HG02938 (cell line): ENCODE data around the gene BRD3OS.

Source experiments
- ATAC-seq: cut with Tn5 transposase; IDR thresholded peaks from one replicate; pipeline ENCODE4 v1.9.1; 2021; ENCODE audit warnings: mild to moderate bottlenecking, moderate library complexity; ENCODE audit not compliant: unreplicated experiment

The BRD3OS gene

DNA sequence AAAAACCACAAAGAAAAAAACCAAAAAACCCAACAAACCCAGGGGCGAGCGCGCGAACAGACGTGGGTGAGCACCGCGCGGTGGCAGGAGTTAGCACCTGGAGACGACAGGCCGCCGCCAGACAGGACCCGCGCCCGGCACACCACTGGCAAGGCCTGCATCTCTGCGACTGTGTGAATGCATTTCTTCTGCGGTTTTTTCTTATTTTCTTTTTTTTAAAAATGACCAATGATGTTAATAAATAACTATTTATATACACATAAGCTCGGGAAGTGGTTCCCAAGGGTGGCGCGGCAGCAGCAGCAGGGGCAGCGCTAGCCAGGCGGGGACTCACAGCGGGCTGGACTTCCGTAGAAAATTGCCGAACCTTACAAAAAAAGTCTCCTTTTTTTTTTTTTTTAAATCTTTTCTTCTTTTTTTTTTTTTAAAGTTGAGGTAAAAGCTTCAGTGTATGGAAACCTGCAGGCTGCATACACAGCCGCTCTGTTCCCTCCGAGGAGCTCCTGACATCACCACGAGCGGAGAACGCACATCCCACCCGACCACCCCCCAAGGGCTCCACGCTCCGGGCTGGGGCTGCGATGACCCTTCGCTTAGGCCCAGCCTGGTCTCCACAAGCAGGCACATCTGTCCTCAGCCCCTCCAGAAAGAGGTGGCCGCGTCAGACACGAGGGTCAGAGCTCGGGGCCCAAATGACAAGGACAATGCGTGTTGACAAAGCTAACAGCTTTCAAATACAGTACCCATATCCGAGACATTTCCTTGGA lies 7.4 kb downstream of the BRD3OS start:
- no peak for ATAC-seq

DNA sequence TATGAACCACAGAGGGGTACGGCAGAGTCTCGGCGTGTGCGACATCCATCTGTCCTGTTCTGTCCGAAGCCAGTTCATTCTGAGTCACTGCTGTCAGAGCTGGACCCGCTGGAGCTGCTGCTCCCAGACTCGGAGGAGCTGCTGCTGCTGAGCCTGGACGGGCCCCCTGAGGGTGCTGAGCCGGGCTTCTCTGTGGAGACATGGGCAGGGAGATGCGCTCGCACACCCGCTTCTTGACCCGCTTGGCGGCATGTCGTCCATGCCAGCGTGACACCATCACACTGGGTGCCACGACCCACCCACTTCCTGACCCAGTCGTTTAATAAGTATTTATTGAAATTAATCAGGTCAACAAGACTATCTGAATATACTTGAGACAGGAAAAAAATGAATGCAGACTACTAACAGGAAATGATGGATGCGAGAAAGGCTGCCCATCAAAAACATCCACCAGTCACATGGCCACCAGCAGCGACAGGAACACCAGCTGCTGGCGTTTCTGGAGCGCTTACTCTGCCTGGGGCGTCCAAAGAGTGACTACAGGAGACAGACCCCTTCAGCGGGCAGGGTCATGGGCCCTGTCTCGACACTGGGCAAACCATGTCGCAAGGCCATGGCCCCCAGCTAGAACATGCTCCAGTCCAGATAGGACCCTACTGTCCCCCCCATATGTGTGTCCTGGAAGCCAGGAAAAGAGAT lies 8.4 kb downstream of the BRD3OS start:
- ATAC-seq = no peak

DNA sequence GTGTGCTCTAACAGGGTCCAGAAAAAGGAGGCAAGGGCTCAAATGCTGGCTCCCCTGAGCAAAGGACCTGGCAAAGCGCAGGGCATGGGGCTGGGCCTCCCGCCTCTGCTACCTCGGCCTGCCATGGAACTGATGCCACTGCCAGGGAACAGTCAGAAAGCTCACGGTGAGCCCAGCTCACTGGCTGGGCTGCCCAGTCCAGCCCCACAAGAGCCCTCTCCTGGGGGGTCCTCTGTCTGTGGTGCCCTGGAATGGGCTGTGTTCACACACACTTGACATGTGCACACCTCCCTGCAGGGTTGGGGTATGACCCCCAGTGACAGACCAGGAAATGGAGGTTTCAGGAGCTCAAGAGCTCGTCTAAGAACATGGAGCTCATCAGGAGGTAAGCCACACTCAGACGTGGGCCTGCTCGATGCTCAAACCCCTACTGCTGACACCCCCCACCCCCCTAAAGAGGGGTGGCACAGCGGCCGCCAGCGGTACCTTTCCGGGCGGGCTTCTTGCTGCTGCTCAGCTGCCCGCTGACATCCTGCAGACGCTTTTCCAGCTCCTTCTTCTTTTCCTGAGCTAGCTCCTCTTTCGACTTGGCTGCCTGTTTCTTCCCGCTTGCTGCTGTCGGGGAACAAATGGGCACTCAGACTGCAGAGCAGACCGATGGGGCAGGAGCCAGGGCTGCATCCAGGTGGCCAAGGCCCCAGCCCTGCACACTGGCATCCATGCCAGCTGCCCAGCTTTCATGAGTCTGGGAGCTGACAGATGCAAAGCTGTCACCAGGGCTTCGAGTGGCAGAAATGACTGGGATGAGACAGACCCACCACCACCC lies 9.1 kb downstream of the BRD3OS start:
- ATAC-seq = no peak

DNA sequence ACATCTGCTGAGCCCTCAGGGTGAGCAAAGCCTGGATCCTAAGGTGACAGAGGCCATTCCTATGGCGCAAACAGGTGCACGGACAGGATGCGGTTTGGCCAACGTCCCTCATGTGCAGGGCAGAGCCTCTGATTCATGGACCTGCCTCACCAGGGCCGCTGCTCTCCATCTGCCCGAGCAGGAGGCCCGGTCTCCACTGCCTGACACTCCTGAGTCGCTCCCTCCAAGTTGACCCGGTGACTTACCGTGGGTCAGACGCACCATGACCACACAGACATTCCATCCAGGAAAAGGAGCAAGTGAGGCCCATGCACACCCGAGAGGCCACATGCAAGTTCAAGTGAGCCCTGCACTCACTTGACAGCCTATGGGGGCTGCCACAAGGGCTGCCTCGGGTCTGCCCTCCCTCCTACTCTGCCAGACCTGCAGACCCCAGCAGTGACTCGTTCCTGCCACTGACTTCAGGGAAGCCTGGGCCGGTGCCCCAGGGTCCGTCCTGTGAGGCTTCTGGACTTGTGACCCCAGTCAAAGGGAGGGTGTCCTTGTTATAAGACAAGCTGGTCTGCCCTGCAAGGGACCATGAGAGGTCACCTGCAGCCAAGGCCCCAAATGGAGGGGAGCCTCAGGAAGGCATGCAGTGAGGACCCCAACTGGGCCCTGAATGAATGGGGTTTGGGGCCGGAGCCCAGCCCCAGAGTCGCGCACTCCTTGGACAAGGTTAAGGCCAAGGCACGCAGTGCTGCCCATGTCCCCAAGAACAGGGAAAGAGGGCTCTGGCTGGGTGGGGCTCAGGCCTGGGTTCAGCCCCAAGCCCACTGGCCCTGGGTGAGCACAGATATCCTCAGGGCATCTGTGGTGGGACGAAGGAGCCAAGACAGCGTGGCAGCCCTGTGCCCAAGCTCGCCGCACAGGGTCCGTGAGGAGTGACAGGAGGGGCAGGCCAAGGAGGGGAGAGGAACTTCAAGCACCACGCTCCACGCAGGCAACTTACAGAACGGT lies 10.1 kb downstream of the BRD3OS start:
- no peak for ATAC-seq

DNA sequence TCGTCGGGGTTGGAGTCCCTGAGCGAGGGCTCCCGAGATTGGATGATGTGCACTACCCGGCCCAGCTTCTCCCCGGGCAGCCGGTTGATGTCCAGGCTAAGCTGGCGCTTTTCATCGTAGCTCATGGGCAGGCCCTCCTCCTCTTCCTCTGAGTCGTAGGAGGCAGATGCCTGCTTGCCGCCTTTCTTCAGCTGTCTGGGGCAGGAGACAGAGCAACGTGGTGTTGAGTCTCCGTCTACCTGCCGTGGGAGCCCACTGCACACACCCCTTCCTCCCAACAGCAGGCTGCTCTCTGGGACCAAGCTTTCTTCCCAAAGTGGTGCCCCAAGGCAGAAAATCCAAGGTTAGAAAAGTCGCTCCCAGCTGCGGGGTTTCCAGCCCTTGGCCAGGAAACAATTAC lies 10.8 kb downstream of the BRD3OS start:
- ATAC-seq = no peak

DNA sequence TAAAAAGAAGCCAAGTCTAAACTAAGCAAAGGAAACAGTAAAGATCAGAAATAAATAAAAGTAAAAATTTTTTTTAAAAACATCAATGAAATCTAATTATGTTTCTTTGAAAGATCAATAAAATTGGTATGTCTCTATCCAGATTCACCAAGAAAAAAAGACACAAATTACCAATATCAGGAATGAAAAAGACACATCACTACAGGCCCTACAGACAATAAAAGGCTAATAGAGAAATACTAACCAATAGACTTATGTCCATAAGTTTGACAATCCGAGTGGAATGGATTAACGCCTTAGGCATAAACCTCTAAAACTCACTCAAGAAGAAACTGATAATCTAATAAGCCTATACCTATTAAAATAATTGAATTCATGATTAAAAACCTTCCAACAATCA lies 12.4 kb downstream of the BRD3OS start:
- ATAC-seq = no peak

DNA sequence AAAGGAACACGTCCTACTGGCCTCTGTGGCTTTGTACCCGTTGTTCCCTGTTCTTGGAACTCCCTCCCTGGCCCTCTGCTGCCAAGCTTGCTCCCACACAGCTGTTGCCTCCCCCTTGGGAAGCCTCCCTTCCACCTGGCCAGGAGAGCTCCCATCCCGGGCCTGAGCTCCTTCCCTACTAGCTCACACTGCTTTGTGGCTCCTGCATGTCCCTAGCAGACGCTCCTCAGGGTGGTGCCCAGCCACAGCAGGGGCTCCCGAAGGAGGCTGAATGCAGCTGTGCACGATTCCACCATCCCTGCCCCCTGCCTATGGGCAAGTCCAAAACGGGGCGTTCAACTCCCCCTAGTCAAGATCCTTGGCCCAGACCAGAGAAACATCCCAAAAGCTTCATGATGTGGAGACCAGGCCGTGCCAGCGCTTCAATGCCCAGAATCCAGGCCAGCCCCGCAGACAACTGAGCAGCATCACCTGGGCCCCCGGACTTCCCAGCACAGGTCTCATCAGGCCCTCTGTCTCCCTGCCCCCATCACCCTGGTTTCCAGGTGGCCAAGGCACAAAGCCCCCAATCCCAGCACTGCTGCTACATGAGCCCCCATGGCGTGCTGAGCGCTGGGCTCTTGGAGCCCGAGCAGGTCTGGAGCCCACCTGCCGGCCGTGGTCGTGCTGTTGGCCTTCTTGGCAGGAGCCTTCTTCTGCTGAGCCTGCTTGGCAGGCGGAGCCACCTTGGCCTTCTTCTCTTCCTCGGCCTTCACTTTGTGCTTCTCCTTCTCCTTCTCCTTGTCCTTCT lies 14.3 kb downstream of the BRD3OS start:
- ATAC-seq = no peak

DNA sequence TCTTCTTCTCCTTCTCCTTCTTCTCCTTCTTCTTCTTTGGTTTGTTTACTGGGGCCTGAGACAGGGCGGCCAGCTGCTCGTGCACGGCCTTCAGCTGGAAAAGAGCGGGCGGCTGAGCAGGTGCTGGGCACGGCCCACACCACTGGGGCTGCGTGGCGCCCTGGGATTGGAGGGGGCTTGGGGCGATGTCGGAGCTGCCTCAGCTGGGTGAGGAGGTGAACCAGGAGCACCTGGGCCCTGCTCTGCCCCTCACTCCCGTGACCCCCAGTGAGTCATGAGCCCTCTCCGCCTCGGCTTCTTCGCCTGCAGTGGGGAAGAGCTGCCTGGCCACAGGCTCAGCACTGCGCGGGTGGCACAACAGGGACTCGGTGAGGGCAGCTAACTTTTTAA lies 14.9 kb downstream of the BRD3OS start:
- ATAC-seq = no peak

DNA sequence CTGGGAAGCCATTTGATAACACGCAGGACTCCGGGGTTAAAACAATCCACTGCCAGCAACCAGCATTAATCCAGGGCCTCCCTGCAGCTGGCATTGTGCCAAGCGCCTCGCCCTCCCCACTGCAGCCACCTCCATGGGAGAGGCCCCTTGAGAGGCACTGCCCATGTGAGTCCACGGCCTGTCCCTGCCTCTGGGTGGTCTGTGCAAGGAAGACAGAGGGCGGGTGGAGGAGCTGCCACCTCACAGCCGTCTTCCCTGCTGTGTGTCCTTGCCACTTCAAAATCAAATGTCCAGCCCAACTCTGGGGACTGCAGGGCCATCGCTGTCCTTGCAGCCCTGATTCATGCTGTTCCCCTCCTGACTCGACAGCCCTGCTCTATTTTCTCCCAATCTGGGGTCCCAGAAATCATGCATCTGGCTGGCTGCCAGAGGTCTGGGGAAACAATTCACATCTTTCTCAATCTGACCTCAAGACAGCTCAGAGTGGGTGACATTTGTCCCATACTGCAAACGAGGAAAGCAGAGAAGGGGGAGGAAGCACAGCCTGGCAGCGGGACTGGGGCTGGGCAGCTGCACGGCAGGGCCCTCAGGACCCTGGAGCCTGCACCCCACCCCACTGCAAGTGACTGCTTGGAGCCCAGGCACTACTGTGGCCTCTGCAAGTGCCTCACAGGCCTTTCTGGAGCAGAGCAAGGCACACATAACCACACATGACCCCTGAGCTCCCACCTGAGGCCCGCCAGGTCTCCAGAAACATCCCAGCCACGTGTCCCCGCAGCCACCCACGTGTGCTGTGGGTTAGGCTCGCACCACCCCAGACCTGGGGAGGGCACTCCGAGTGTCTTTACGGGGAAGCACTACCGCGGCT lies 15.7 kb downstream of the BRD3OS start:
- ATAC-seq = no peak

DNA sequence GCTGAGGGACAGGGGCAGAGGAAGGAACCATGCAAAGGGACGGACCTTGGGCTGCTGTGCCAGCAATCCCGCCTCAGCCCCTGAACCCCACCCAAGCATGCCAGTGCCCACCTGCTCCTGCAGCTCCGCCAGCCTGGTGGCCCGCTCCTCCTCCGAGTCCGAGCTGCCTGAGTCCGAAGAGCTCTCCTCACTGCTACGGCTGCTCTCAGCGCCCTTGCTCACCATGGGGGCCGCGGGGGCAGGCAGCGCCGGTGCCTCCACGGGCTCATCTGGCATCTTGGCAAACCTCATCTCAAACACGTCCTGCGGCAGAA lies 16.3 kb downstream of the BRD3OS start:
- no peak for ATAC-seq

DNA sequence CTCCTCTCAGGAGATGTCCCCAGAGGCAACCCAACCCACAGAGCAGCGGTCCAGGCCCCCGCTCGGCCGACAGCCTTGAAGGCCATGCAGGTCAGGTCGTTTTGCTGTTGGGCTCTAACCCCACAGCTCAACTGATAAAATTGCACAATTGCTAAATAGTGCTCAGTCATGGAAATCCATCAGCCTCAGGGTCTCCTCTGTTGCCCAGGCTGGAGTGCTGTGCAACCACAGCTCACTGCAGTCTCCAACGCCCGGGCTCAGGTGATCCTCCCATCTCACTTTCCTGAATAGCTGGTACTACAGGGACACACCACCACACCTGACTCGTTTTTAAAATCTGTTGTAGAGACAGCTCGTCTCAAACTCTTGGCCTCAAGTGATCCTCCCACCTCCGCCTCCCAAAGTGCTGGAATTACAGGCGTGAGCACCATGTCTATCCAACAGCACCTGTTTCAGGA lies 18.3 kb downstream of the BRD3OS start:
- no peak for ATAC-seq

DNA sequence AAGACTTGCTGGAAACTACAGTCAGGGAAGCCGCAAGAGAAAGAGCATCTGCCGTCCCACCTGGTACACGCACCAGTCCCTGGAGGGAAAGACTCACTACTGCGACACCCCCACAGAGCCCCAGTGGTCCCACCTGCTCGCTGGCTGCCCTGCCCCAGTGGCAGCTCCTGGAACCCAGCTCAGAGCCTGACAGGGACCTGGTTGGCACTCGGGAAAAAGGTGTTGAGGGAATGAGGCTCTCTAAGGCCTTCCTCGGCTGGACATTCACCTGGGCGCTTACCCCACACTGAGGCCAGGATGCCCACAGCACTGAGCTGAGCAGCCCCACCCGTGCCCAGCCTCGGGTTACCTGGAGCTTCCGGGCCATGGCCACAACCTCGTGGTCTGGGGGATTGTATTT lies 19.7 kb downstream of the BRD3OS start:
- no peak for ATAC-seq

DNA sequence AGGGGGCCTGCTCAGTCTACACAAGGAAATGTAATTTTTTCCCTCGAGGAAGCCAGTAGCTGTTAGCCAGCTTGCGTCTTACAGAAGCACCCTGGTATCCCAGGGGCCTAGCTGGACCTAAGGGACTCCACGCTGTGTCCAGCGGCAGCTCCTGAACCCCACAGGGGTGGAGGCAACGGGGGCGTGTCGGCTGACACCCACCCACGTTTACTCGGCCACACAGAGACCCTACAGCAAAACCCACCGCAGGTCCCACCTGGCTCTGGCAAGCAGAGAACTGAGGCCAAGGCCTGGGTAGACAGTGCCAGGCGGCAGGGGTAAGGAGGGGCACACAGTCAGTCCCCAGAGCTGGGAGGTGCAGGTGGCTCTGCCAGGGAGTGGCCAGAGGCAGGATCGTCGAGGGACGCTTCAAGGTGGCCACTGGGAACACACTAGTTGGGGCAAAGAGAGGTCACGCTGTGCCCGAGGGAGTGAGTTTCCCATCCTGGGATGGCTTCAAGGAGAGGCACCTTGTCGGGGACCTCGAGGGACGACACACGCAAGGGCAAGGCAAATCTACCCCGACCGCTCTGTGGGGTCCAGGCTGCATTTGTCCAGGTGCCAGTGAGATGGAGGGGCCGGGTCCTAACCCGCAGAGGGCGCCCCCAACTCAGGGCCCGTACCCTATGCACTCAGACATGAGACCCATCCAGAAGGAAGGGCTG lies 20.7 kb downstream of the BRD3OS start:
- no peak for ATAC-seq

DNA sequence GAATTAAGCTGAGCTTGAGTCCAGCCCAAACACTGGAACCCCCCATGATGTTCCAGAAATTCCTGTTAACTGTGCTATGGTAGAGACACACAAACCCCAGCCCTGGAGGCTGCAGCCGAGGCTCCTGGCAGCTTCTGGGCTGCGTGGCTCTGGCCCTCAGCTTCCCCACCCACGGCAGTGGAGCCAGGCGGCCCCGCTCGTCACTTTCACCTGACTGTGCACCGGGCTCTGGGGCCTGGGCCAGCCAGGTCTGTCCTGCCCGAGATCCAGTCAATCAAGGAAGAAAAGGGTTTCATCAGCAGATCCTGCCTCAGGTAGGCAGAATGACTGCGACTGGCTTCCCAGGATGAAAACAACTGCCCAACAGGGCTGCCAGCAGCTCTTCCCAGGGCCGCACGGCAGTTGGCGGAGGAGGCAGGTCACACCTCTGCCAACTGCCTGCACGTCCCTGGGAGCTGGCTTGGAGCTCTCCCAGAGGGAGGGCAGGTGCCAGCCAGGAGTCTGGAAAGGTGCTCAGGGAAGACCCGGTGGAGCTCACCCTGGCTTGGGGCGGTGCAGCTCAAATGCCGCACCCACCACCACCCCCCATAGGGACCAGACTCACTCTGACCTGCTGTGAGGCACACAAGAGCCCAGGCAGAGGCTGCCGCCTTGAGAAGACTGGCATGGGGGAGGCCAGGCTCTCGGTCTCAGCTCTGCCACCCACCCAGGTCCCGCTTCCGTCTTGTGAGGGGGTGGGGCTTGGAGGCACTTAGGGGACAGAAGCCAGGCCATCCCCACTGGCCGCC lies 21.8 kb downstream of the BRD3OS start:
- ATAC-seq = no peak

DNA sequence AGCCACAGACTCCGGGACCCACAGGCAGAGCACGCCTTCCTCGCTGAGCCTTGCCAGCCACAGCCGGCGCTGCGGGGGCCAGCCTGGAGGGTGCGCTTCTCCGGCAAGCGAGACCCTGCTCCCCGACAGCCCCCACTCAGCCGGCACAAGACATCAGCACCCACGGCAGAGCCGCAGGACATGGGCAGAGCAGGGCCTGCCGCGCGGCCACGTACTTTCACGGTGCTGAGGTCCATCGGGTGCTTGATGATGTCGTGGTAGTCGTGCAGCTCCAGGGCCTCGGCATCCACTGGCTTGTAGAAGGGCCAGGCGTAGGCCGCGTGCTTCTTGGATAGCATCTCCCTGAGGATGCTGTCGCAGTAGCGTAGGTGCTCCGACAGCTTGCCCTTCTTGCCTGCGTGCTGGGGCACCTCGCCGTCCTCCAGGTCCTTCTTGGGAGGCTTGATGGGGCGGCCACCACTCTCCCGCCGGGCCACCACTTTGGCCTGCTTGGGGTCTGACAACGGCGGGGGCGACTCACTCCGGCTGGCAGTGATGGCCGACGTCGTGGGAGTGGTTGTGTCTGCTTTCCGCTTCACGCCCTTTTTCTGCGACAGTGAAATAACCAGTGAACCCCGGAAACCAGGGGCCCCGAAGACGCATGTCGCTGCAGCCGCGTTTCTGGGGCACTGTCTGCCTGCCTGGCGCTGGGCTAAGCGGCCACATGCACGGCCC lies 22.7 kb downstream of the BRD3OS start:
- no peak for ATAC-seq

DNA sequence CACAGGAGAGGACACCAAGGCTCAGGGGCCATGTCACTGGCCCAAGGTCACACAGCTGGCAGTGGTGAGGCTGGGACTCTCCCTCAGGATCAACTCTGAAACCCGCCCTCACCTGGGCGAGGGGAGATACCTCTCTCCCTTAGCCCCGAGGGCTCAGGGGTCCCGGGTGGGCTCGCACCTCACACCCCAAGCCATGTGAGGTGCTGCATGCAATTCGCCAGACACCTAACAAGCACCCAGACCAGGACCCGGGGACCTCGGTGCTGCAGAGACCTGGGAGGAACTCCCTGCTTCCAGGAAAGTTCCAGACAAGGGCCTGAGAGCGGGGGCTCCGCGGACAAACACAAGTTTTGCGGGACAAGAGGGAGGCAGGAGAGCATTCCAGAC lies 23.3 kb downstream of the BRD3OS start:
- no peak for ATAC-seq

DNA sequence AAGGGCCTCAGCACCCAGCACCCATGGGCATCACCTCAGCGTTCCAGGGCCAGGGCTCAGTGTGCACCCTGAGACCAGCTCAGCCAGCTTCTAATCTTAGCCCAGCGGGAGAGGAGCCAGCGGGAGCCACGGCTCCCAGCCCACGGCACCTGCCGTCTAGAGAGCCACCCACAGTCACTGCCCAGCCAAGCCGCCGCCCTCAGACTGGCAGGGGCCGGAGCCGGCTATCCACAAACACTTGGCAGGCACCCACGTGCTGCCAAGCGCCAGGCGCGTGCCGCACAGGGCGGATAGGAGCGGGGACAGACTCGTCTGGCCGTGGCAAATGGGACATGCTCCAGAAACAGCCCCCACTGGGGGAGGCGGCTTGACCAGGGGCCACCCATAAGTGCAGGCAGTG lies 24.0 kb downstream of the BRD3OS start:
- no peak for ATAC-seq
